T-helper 2 cell (primary cell): ENCODE measurements around the gene MTA3.

Experiments used
- DNase-seq, 5 experiments: peaks; one replicate each; pipeline versions ENCODE4 v3.0.0 to v3.0.0-alpha.2; 2012 to 2022

The MTA3 gene

GRCh38 chr2:42762823-42763804 is 194.7 kb downstream of the MTA3 start:
- no peak for DNase-seq

DNA sequence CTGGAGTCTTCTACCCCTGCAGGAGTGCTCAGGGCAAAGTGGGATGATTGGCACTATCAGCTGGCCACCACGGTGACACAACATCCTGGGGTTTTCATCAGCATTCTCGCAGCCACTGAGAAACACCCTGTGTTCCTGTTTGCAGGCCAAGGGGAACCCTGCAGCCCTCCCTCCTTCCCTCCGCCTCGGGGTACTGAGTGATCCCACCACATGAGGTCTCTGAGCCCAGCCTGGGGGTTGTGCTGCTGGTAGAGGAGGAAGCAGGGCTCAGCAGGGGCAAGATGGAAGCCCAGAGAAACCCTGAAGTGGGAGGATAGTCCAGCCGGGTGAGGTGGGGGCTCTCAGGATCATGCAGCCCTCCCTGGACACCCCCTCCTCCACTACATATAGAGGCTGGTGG is 195.7 kb downstream of the MTA3 start, which contains the start of gene OXER1:
Gene OXER1, minus strand, starts transcription at position 40 of the 400 bp plus-strand sequence. CDS start 73 bp downstream, outside the sequence.
- no peak for DNase-seq

- no peak for DNase-seq
These were observed 196.5 kb downstream of the MTA3 start for GRCh38 chr2:42764901-42765300.

DNA sequence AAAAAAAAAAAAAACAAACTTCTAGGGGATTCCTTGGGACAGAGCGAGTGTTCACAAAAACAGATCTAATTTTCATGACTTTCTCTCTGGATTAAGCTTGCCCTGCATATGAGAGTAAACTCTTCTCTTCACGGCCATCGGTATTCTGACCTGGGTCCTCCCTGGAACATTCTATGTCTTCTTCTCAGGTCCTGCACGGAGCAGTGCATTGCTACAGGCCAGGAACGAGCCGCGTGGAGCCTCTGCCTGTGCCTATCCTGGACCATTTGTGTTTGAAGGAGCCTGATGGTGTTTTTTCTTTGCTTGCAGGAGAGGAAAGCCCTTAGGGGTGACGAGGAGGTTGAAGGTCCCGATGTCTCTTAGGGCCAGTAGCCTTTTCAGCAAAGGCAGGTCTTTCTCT is 197.3 kb downstream of the MTA3 start:
- no peak for DNase-seq

- DNase-seq, result no peak
These were observed 198.9 kb downstream of the MTA3 start for GRCh38 chr2:42767080-42767898.

DNA sequence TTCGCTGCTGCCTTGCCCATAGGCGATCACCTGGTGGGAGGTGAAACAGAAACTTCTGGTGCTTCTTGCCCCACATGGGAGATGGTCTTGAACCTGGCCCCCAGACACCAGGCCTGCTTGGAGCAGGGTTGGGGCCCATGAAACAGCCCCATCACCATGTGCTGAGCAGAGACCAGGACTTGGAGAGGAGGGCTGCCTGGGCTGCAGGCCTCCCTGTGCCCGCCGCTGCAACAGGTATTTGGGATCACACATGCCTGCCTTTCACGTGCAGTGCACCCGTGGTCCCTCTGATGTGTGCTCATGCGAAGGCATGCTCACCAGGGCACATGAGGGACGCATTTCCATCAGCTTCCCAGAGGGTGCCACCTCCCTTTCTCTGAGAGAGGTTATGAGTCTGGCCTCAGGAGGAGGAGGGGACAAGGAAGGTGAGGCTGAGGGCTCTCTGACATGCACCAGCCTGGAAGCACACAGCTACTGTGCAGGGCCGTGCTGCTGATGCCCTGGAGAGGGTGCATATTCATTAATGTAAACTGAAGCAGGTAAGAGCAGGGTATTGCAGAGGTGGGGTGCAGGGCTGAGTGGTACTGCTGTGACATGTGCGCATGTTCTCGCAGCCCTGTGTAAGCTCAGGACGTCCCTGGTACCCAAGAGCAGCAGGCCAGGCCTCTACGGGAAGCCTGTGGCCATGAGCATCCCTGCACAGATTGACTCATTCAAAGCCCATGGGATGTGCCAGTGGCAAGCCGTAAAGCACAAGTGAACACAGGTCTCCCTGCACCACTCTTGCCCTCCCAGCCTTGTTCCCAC is 199.7 kb downstream of the MTA3 start:
- no peak for DNase-seq

DNA sequence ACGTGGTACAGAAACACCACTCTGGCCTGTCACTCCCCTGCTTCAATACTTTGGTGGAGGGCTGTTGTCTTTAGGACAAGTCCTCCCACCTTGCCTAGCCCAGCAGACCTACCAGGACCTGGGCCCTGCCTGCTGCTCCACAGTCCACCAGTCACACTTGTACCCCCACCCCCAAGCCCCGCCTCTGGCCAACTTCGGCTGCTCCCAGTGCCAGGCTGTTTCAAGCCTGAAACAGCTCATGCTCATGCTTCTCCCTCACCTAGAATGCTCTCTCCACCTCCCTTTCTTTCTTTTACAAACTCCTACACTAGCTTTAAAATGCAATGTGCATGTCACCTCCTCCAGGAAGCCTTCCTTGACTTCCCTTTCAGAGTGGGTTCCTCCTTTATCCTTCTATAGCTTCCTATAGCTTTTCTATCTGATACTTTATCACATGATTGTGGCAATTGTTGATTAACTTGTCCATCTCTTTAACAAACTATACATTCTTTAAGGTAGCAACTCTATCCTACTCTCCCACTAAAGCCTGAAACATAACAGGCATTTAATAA is 200.3 kb downstream of the MTA3 start:
- no peak for DNase-seq

GRCh38 chr2:42769583-42770287 is 201.3 kb downstream of the MTA3 start:
- no peak for DNase-seq

DNA sequence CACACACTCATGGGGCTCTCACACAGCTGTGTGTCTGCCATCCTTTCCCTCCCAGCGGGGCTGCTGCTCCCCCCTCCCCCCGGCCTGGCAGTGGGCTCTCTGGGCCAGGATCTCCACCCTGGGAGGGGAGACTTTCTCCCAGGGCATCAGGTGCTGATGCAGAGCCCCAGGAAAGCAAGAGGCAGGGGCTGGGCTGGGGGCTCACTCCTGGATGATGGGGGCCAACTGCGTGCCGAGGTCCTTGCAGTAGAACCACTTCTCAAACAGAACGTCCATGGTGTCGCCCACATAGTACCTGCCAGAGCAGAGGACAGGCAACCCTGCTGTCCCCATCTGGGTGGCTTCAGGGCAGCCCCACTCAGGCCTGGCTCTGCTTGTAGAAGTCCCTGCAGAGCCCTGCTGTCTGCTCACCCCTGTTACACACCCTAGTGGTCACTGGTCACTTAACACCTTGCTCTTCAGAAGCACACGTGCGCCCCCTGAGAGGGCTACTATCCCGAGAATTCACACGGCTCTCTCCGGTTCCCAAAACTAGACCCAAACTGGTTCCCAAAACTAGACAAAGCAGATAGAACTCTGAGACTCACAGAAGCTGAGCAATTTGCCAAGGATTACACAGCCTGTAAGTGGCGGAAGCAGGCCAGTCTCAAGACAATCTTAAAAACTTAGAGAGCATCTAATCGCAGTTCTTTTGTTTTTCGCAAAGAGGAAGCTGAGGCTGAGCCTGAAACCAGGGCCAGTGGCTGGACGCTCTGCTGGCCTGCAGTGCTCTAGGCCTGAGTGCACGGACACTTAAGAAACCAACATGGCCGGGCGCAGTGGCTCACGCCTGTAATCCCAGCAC is 202.1 kb downstream of the MTA3 start:
- DNase-seq, result peak in 1 of 5 experiments; percentile 27

- no peak for DNase-seq
These were observed 203.2 kb downstream of the MTA3 start for GRCh38 chr2:42771546-42772153.

GRCh38 chr2:42775186-42775585 is 206.8 kb downstream of the MTA3 start:
- no peak for DNase-seq

DNA sequence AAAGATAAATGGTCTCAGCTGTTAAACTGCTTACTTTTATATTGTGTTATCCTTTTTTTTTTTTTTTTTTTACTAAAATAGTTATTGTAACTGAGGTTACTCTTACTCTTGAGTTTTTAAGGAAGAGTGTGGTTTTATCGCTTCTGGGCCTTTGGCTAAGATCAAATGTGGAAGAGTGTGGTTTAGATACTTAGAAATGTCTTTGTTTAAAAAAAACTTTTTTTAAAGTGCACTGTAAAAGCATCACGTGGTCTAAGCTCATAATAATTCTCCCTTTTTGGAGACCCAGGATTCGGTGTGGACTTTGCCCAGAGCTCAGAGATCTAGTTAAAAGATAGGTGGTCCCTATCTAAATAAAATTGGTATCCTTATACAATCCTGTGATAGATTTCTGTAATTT is 207.4 kb downstream of the MTA3 start:
- DNase-seq, result no peak

- no peak for DNase-seq
These were observed 209.7 kb downstream of the MTA3 start for GRCh38 chr2:42777883-42778805.

- no peak for DNase-seq
These were observed 212.7 kb downstream of the MTA3 start for GRCh38 chr2:42781181-42781580.

- DNase-seq, result no peak
These were observed 215.1 kb downstream of the MTA3 start for GRCh38 chr2:42783511-42783910.

DNA sequence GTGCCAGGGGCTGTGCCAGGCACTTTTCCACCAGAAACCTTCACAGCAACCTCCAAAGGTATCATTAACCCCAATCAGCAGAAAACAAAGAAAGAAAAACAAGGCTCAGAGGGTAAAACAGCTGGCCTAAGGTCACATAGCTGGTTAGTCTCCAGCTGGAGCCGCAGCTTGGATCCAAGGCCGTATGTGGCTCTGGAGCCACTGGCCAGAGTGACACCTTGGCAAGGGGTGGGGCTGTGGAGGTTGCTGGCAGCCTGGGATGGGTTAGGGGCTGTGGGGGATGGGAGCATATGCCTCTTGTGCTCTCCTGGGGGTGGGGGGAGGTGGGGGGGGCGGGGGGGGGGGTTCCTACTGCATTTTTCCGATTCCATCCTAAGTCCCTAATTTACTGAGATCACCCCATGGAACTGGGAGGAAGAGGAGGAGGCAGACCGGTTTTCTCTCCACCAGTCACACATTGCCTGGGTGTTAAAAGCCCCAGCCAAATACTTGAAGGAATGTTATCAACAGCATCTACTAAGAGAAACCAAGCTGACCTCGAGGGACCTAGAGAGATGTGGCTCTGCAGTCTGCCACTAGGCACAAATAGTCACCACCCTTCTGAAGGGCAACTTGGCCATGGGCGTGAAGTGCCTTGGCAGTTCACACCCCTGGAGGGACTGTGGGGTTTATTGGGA is 215.9 kb downstream of the MTA3 start:
- no peak for DNase-seq

DNA sequence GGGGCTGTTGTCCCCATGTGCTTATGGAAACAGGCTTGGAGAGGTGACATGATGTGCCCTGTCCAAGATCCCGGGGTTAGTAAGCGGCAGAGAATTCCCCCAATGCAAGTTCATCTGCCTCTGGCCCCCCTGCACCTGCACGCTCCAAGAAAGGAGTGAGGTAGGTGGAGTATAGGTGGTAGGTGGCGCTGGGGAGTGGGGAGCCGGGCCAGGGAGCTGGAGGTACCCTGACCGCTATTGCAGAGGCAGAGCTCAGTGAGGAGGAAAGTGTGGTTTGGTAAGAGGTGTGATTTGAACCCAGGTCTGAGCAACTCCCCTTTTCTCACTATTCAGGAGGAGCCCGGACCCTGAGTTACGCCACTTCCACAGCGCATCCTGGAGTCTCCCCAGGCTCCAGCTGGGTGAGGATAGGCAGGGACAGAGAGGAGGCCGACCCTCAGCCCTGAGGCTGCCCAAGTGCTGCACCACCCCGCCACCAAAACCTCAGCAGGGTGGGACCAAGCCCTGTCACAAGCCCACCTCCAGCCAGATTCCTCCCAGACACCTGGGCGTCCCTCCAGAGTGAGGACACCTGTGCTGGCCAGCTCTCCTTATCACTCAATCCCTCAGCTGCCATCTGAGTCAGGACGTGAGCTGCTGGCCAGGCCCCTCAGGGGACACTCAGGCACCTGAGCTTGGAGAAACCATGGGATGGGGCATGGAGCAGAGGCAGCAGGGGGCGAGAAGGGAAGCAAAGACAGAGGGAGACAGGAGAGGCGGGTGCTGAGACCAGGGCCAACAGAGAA is 218.3 kb downstream of the MTA3 start:
- no peak for DNase-seq

DNA sequence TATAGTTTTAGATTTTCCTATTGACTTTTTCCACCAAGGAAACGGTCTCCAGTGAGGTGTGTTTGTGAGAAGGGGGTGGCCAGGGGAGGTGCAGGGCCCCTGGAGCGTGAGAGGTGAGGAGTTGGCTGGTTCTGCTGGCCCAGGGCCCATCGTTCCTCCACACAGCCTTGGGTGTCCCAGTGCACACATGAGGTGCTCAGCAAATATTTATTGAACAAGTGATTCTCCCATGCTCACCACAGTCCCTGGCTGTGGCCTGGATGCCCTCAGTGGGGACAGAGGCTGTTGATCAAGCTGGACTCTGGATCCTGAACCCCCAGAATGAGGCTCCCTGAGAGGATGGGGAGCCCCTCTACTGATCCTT is 219.0 kb downstream of the MTA3 start:
- DNase-seq, result no peak
